ENCODE data around the gene EEF1AKMT1. TPM values are rescaled to one million over a fixed set of nuclear protein-coding genes. Genes with fewer than 3 reads are reported as not detected.

The EEF1AKMT1 gene
- total RNA-seq, 4 donors from 2014 or later, result 7.5 to 15.2 (median 10.3) TPM

GRCh38 chr13:20706661-20707060 lies 67.1 kb downstream of the EEF1AKMT1 start:
- 85 to 92% methylated on average over 5 of the region's 5 CpGs for WGBS, 2 donors
- DNase-seq, result no peak
- Histone ChIP-seq H3K27me3 (no peaks in the 10 kb centered on the region), H3K4me3 (replicated peaks in 1 of 3) (no peak overlapping the region), H3K9me3 (no peaks in the 10 kb centered on the region), H3K27ac (no peak overlapping the region), H3K36me3 (no peaks in the 10 kb centered on the region), H3K4me1 (peaks cover 3 to 13% of the 10 kb centered on the region in 2 donors)
- intact Hi-C loops (cut with DNase I), result no loop called here
- TF ChIP-seq, protein P1, sequence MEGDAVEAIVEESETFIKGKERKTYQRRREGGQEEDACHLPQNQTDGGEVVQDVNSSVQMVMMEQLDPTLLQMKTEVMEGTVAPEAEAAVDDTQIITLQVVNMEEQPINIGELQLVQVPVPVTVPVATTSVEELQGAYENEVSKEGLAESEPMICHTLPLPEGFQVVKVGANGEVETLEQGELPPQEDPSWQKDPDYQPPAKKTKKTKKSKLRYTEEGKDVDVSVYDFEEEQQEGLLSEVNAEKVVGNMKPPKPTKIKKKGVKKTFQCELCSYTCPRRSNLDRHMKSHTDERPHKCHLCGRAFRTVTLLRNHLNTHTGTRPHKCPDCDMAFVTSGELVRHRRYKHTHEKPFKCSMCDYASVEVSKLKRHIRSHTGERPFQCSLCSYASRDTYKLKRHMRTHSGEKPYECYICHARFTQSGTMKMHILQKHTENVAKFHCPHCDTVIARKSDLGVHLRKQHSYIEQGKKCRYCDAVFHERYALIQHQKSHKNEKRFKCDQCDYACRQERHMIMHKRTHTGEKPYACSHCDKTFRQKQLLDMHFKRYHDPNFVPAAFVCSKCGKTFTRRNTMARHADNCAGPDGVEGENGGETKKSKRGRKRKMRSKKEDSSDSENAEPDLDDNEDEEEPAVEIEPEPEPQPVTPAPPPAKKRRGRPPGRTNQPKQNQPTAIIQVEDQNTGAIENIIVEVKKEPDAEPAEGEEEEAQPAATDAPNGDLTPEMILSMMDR (IDR thresholded peaks at IDR 0.05), result no peak
- no peak for TF ChIP-seq POLR2A (IDR thresholded peaks at IDR 0.05)

DNA sequence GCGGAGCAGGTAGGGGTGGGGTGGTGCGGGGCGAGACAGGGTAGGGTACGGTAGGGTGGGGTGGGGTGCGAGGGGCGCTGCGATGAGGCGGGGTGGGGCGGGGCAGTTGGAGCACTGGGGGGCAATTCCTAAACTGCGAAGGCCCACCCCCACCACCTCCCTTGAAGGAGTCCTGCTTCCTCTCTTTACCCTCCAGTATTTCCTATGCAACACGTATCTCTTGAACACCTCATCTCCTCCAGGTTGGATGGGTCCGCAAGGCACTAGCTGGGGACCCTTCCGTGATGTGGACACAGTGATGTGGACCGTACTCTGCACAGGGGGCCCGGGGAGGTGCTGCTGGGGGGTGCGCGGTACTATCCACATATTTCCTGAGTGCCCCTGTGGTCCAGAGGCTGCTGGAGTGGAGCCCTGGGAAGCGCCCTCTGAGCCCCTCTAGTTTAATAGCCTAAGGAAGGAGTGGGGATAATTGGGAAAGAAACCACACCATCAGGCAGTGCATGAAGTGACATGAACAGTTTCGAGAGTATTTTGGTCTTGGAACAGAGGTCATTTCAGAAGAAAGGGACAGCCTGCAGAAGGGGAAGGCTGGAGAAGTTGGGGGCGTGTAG lies 69.2 kb downstream of the EEF1AKMT1 start:
- peak overlapping the region in 1 of 3 donors; percentile 28 for H3K4me3 ChIP-seq (replicated peaks in 1 of 3)
- TF ChIP-seq POLR2A (IDR thresholded peaks at IDR 0.05), result no peak
- TF ChIP-seq, protein P1 (IDR thresholded peaks at IDR 0.05), result no peak
- no peaks in the 10 kb centered on the region for H3K36me3 ChIP-seq
- H3K27ac ChIP-seq, result peak overlapping the region in 2 of 3 donors; percentile 7 to 41
- H3K4me1 ChIP-seq, result peaks cover 3 to 11% of the 10 kb centered on the region in 2 donors
- no peak for DNase-seq
- WGBS, 2 donors, result 27 to 35% methylated on average over 14 to 18 of the region's 20 CpGs
- no peaks in the 10 kb centered on the region for H3K27me3 ChIP-seq
- intact Hi-C loops (cut with DNase I), result loop anchor here (5.0 kb wide), 1 partner anchor 433 kb away; no protein-coding TSS in a partner anchor
- no peaks in the 10 kb centered on the region for H3K9me3 ChIP-seq

- Histone ChIP-seq H3K4me3 (replicated peaks in 1 of 3) (peak overlapping the region in 1 of 3 donors; percentile 28), H3K4me1 (peaks cover 3 to 8% of the 10 kb centered on the region in 2 donors), H3K27me3 (no peaks in the 10 kb centered on the region), H3K9me3 (no peaks in the 10 kb centered on the region), H3K36me3 (no peaks in the 10 kb centered on the region), H3K27ac (peak overlapping the region in 2 of 3 donors; percentile 7 to 41)
- WGBS, 2 donors, result 0% methylated on average over 4 to 7 of the region's 98 CpGs
- intact Hi-C loops (cut with DNase I), result loop anchor here (5.0 kb wide), 1 partner anchor 433 kb away; no protein-coding TSS in a partner anchor
- TF ChIP-seq, protein P1 (IDR thresholded peaks at IDR 0.05), result peak in 4 of 6 experiments; percentile 22 to 90 (median 82)
- TF ChIP-seq POLR2A (IDR thresholded peaks at IDR 0.05), result peak; percentile 12 to 78
- DNase-seq, result peak; percentile 89 to 90
Measured at GRCh38 chr13:20703780-20704458, 69.8 kb downstream of the EEF1AKMT1 start.

DNA sequence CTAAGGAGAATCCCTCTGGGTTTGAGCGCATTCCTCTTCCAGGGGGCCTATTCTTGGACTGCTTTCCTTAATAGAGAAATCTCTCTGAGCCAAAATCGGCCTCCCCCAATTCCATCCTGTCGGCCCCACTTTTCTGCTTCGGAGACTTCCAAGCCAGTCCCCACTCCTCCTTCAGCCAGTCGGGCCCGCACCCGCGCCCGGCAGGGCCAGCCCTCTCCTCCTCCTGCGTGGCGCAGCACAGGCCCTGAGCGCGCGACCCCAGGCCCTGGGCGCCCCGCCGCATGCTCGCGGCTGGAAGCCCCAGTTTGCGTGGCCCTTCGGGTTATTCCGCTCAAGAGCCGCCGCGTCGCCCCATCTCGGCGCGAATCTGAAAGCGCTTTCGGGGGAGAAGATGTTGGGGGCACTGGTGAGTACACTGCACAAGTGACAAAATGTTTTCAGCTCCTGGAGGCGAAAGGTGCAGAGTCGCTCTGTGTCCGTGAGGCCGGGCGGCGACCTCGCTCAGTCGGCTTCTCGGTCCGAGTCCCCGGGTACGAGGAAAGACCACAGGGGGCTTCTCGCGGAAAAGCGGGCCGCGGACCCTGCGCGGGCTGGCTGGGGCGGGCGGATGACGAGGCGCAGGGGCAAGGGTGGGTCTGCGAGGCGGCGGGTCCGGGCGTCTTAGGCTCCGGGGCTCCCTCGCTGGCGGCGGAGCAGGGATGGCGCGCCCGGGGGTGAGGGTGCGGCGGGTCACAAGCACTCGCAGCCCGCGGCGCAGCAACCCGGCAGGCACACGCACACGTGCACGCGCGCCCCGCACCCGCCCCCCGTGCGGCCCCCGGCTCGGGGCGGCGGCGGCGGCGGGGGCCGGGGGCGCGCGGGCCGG lies 70.6 kb downstream of the EEF1AKMT1 start, which contains the start of gene IL17D:
Gene IL17D (plus strand): TSS at position 785 of the 865 bp plus-strand sequence. CDS start 303 bp downstream, outside the sequence.
- peak within 1 kb of the TSS in 2 of 3 donors; percentile 54 to 58 for H3K27ac ChIP-seq
- DNase-seq, result peak; percentile 15 to 28

More for the DNA sequence above, 70.6 kb downstream of the EEF1AKMT1 start, which contains the start of gene IL17D:
- Histone ChIP-seq H3K36me3 (no peaks in the 10 kb centered on the region), H3K4me3 (replicated peaks in 1 of 3) (peak within 1 kb of the TSS; percentile 48 to 75 (median 65)), H3K9me3 (no peaks in the 10 kb centered on the region), H3K27me3 (no peaks in the 10 kb centered on the region), H3K4me1 (peaks cover 3 to 8% of the 10 kb centered on the region in 2 donors)
- 1 to 2% methylated on average over 21 to 28 of the region's 94 CpGs for WGBS, 2 donors
- intact Hi-C loops (cut with DNase I), result loop anchor here (5.0 kb wide), 1 partner anchor 434 kb away; no protein-coding TSS in a partner anchor
- TF ChIP-seq POLR2A (IDR thresholded peaks at IDR 0.05), result no peak
- TF ChIP-seq, protein P1 (IDR thresholded peaks at IDR 0.05), result no peak
